NCI-H128 (cell line): ENCODE measurements around the gene OPHN1.
A peak's percentile ranks its signal among the peaks of the same experiment; 100 is the strongest.

Experiments
- DNase-seq: peaks from one replicate; lab custom pipeline; 2025; ENCODE audit not compliant: unreplicated experiment; lab: John Stamatoyannopoulos, UW

The OPHN1 gene

GRCh38 chrX:68433155-68433980, at the start of gene OPHN1:
OPHN1 (minus strand) TSS chrX:68433495; CDS start chrX:68433020, 475 bp downstream.
- DNase-seq, result peak; percentile 15

- DNase-seq, result no peak
Measured at GRCh38 chrX:68480969-68481368, 47.7 kb upstream of the OPHN1 start.

- no peak for DNase-seq
Measured at GRCh38 chrX:68464796-68465195, 31.5 kb upstream of the OPHN1 start.

- no peak for DNase-seq
Measured at GRCh38 chrX:68463880-68464279, 30.6 kb upstream of the OPHN1 start.

GRCh38 chrX:68462653-68463052, 29.4 kb upstream of the OPHN1 start:
- no peak for DNase-seq

GRCh38 chrX:68462197-68462596, 28.9 kb upstream of the OPHN1 start:
- no peak for DNase-seq

GRCh38 chrX:68461576-68461975, 28.3 kb upstream of the OPHN1 start:
- no peak for DNase-seq

GRCh38 chrX:68461093-68461492, 27.8 kb upstream of the OPHN1 start:
- DNase-seq, result no peak

GRCh38 chrX:68455151-68455510, 21.8 kb upstream of the OPHN1 start:
- DNase-seq, result no peak

- no peak for DNase-seq
Measured at GRCh38 chrX:68454476-68455150, 21.3 kb upstream of the OPHN1 start.

GRCh38 chrX:68451720-68452119, 18.4 kb upstream of the OPHN1 start:
- DNase-seq, result no peak

GRCh38 chrX:68443155-68443868, 10.0 kb upstream of the OPHN1 start:
- no peak for DNase-seq

- no peak for DNase-seq
Measured at GRCh38 chrX:68440940-68441339, 7.6 kb upstream of the OPHN1 start.

- no peak for DNase-seq
Measured at GRCh38 chrX:68440442-68440841, 7.1 kb upstream of the OPHN1 start.

- DNase-seq, result no peak
Measured at GRCh38 chrX:68439341-68439740, 6.0 kb upstream of the OPHN1 start.

- no peak for DNase-seq
Measured at GRCh38 chrX:68438575-68438974, 5.3 kb upstream of the OPHN1 start.

- no peak for DNase-seq
Measured at GRCh38 chrX:68433981-68434299, 645 bp upstream of the OPHN1 start.

- DNase-seq, result no peak
Measured at GRCh38 chrX:68432648-68433047, 647 bp downstream of the OPHN1 start.

GRCh38 chrX:68431836-68432235, 1.5 kb downstream of the OPHN1 start:
- no peak for DNase-seq

- no peak for DNase-seq
Measured at GRCh38 chrX:68429216-68429615, 4.1 kb downstream of the OPHN1 start.

GRCh38 chrX:68428431-68428830, 4.9 kb downstream of the OPHN1 start:
- no peak for DNase-seq

- DNase-seq, result no peak
Measured at GRCh38 chrX:68424719-68425118, 8.6 kb downstream of the OPHN1 start.
